Ovary (tissue), 9 donors: ENCODE measurements around the gene VGLL1. TPM values are rescaled to one million over a fixed set of nuclear protein-coding genes. Genes with fewer than 3 reads are reported as not detected.

Source experiments
- DNase-seq, 5 donors: peaks; one replicate each; pipeline ENCODE4 v3.0.0-alpha.2; 2019 to 2020
- H3K27ac ChIP-seq, 2 donors: fragments of 200-600 bp; one replicate each; pipeline versions ENCODE4 v1.5.1 to v1.8.0; 2019 to 2022
- H3K27me3 ChIP-seq: fragments of 200-600 bp; one replicate; pipeline ENCODE4 v1.8.0; 2022
- H3K36me3 ChIP-seq: fragments of 200-600 bp; sonication (generic); one replicate; pipeline ENCODE4 v1.5.1; 2019
- H3K4me1 ChIP-seq: one replicate; pipeline ENCODE4 v1.8.1; 2013; ENCODE audit warnings: mild to moderate bottlenecking, moderate library complexity; ENCODE audit not compliant: insufficient read depth
- H3K4me3 ChIP-seq: fragments of 200-600 bp; sonication (generic); one replicate; pipeline ENCODE4 v1.5.1; 2017
- H3K9me3 ChIP-seq, 2 donors: fragments of 200-600 bp in 1 of 2; sonication (generic) in 1 of 2; one replicate each; pipeline versions ENCODE4 v1.5.1 to v1.8.1; 2013 to 2019; ENCODE audit warnings: mild to moderate bottlenecking in 1 of 2, moderate library complexity in 1 of 2
- CTCF ChIP-seq, 3 donors: fragments of 450-650 bp in 2 of 3; fragments of 200-600 bp in 1 of 3; IDR thresholded peaks; one replicate each; pipeline versions ENCODE4 v1.5.1 to v1.8.0; 2016 to 2022; ENCODE audit warnings: antibody characterized with exemption in 3 of 3, mild to moderate bottlenecking in 1 of 3
- EP300 ChIP-seq: sonication (generic); formaldehyde crosslinking; IDR thresholded peaks from one replicate; pipeline ENCODE4 v1.6.1; 2017; ENCODE audit warnings: antibody characterized with exemption
- POLR2A ChIP-seq: fragments of 450-650 bp; IDR thresholded peaks from one replicate; pipeline ENCODE4 v1.6.1; 2017; ENCODE audit warnings: antibody characterized with exemption, mild to moderate bottlenecking, moderate library complexity
- WGBS, 3 donors: extraction: QIAGEN DNeasy Blood & Tissue Kit in 1 of 3; methylation state at CpG; one replicate each; pipeline versions ENCODE4 v1.1.5 to v1.1.7; 2013 to 2017; 5-methylcytosine and 5-hydroxymethylcytosine counted together
- intact Hi-C, 4 donors: fragments of 100-400 bp; cut with DNase I; formaldehyde crosslinking; loops; one replicate each; pipeline versions ENCODE4 v1.11.0 to v1.15.1; 2022 to 2023
- microRNA counts: library from miRNA; unstranded; fragments of <30 nt; microRNA quantifications from one replicate; lab custom pipeline; 2016
- microRNA-seq, 3 donors: library from miRNA; unstranded; fragments of <30 nt; microRNA quantifications; one replicate each; pipeline versions ENCODE4 to v1.2.0, GENCODE V29; 2019 to 2020
- polyA plus RNA-seq, 2 donors: library from polyadenylated mRNA; stranded (reverse); fragments of 200-250 nt in 1 of 2; fragments of 350-450 nt in 1 of 2; fragmentation: Illumina TruSeq in 1 of 2; extraction: RNeasy Lipid Tissue Mini Kit (QIAGEN cat#74804) in 1 of 2; gene quantifications; one replicate each; pipeline ENCODE4 v1.2.3, GENCODE V29; 2013 to 2014
- small RNA-seq: library from RNA; depleted of rRNA; stranded (forward); fragments of <200 nt; gene quantifications from one replicate; pipeline ENCODE3, GENCODE V24; 2016
- total RNA-seq, 7 donors: library from RNA; depleted of rRNA in 2 of 7; stranded (reverse); fragments of >200 nt in 2 of 7; fragmentation: NEBNext Ultra II Directional in 3 of 7; extraction: Animal tissue kit (Norgen Biotek cat#: 25700) in 3 of 7; gene quantifications; one replicate each; pipeline versions ENCODE4 v1.1.0 to v1.2.4, GENCODE V29; 2016 to 2023
- donor health status: DM: no; HTN: no; CAD: no; lungs with moderate emphysema.
- donor health status: DM: no; HTN: no; CAD: no.
- donor health status: Bipolar disorder and iron deficiency.
- donor health status: DM: yes; HTN: yes; CAD: no.
- donor health status: DM: no; HTN: no; CAD: no.
- donor health status: DM: yes; HTN: yes; CAD: no.

VGLL1 gene
- total and polyA plus RNA-seq, 9 donors: 0.36 to 1.6 (median 0.92) TPM; not detected in 6

GRCh38 chrX:136597954-136598353 lies 65.9 kb downstream of the VGLL1 start:
- Histone ChIP-seq H3K36me3 (no peaks in the 10 kb centered on the region), H3K9me3 (no peaks in the 10 kb centered on the region), H3K27me3 (no peaks in the 10 kb centered on the region), H3K4me1 (no peaks in the 10 kb centered on the region), H3K4me3 (no peak overlapping the region), H3K27ac (no peak overlapping the region)
- DNase-seq: no peak
- TF ChIP-seq POLR2A (no peak), EP300 (no peak), CTCF (IDR thresholded peaks at IDR 0.05) (no peak)
- intact Hi-C loops: no loop called here

- TF ChIP-seq POLR2A (no peak), EP300 (no peak), CTCF (IDR thresholded peaks at IDR 0.05) (no peak)
- Histone ChIP-seq H3K36me3 (no peaks in the 10 kb centered on the region), H3K9me3 (no peaks in the 10 kb centered on the region), H3K27me3 (no peaks in the 10 kb centered on the region), H3K27ac (no peak overlapping the region), H3K4me3 (no peak overlapping the region), H3K4me1 (no peaks in the 10 kb centered on the region)
- WGBS, 3 donors: 54 to 69% (median 60%) methylated on average over 8 of the region's 8 CpGs
- intact Hi-C loops: no loop called here
- no peak for DNase-seq
Measured at GRCh38 chrX:136598631-136599030, 66.6 kb downstream of the VGLL1 start.

GRCh38 chrX:136600059-136600458 lies 68.0 kb downstream of the VGLL1 start:
- Histone ChIP-seq H3K9me3 (no peaks in the 10 kb centered on the region), H3K27ac (no peak overlapping the region), H3K36me3 (no peaks in the 10 kb centered on the region), H3K4me1 (no peaks in the 10 kb centered on the region), H3K4me3 (no peak overlapping the region), H3K27me3 (no peaks in the 10 kb centered on the region)
- intact Hi-C loops: no loop called here
- 32 to 55% (median 33%) methylated on average over 1 of the region's 1 CpG for WGBS, 3 donors
- DNase-seq: no peak
- TF ChIP-seq POLR2A (no peak), CTCF (IDR thresholded peaks at IDR 0.05) (no peak), EP300 (no peak)

MicroRNAs encoded within 50 kb of the gene (microRNA counts, 767-probe panel; counts per million panel counts)
- 530 counts per million, percentile 78 among the panel's probes with 10 or more counts for microRNA hsa-miR-934 (lab: Ali Mortazavi, UCI)

Small RNA genes lying within 50 kb of the gene (microRNA-seq; reads per million reads assigned to microRNA genes)
- 0 to 0.18 (median 0.16) reads per million in 3 donors for gene MIR934

Small RNA genes lying within 50 kb of the gene (small RNA-seq; reads per million reads assigned to genes)
- gene MIR934 (not detected), gene RF00019 (not detected), gene RNU6-320P (not detected)

Other genes with a start within 250 kb of the VGLL1 start
- 1 to 10 TPM in 1 of 7 donors, under 1 TPM in 4, not detected in 2; 0.03 to 1.4 (median 0.34) TPM for gene ADGRG4, start 231.3 kb upstream of the VGLL1 start, total RNA-seq
- gene ADGRG4, start 231.3 kb upstream of the VGLL1 start, polyA plus RNA-seq: 1 to 10 TPM in 1 of 2 donors, under 1 TPM in 1; 0.01 to 2.0 TPM
- 1 to 10 TPM in 3 of 7 donors, under 1 TPM in 4; 0.23 to 2.8 (median 0.98) TPM for gene BRS3, start 44.3 kb upstream of the VGLL1 start, total RNA-seq
- gene BRS3, start 44.3 kb upstream of the VGLL1 start, polyA plus RNA-seq: 1 to 10 TPM in 1 of 2 donors, under 1 TPM in 1; 0.21 to 1.8 TPM
- 10 to 100 TPM; 44.2 to 72.3 (median 58.8) TPM for gene HTATSF1, start 34.6 kb upstream of the VGLL1 start, total RNA-seq
- 10 to 100 TPM; 49.7 to 66.6 TPM for gene HTATSF1, start 34.6 kb upstream of the VGLL1 start, polyA plus RNA-seq
- gene CD40LG, start 115.9 kb downstream of the VGLL1 start, total RNA-seq: under 1 TPM in 2 of 7 donors, not detected in 5; 0.10 to 0.23 TPM
- 1 to 10 TPM in 1 of 2 donors, under 1 TPM in 1; 0.08 to 1.3 TPM for gene CD40LG, start 115.9 kb downstream of the VGLL1 start, polyA plus RNA-seq
- 10 to 100 TPM in 6 of 7 donors, 1 to 10 TPM in 1; 9.5 to 26.3 (median 20.8) TPM for gene ARHGEF6, start 248.7 kb downstream of the VGLL1 start, total RNA-seq
- 10 to 100 TPM; 13.6 to 37.9 TPM for gene ARHGEF6, start 248.7 kb downstream of the VGLL1 start, polyA plus RNA-seq